Measurements from ENCODE around the gene CHAF1B. TPM values are rescaled to one million over a fixed set of nuclear protein-coding genes. Genes with fewer than 3 reads are reported as not detected.

The CHAF1B gene
- total RNA-seq, 1 experiment from 2014 or later, result 18.7 TPM

- CTCF ChIA-PET, result no interaction called here
- BruUV-seq (replicated peaks), result no TSS peak
- no peaks in the 10 kb centered on the region for H3K9me3 Mint-ChIP-seq (ENCODE audit: unreplicated experiment)
Measured at GRCh38 chr21:36437745-36438128, 52.5 kb downstream of the CHAF1B start.

GRCh38 chr21:36441715-36442114 is 56.5 kb downstream of the CHAF1B start:
- H3K36me3 Mint-ChIP-seq (ENCODE audit: insufficient read depth, unreplicated experiment), result no peaks in the 10 kb centered on the region
- no peak overlapping the region for H3K4me3 Mint-ChIP-seq (ENCODE audit: unreplicated experiment)
- Histone ChIP-seq H3K4me3 (ENCODE audit: low read depth, low read length) (no peak overlapping the region), H3K27me3 (replicated peaks; ENCODE audit: control insufficient read depth, insufficient read depth, low read length) (no peaks in the 10 kb centered on the region), H3K36me3 (ENCODE audit: control insufficient read depth, insufficient read depth, low read length) (no peaks in the 10 kb centered on the region), H3K4me1 (no peaks in the 10 kb centered on the region), H3K9me3 (no peaks in the 10 kb centered on the region)
- ChIA-PET CTCF (no interaction called here), POLR2A (no interaction called here)
- no peak for DNase-seq
- H3K27ac Mint-ChIP-seq (ENCODE audit: unreplicated experiment), result no peak overlapping the region
- no peaks in the 10 kb centered on the region for H3K4me1 Mint-ChIP-seq (ENCODE audit: low read depth, unreplicated experiment)
- TF ChIP-seq CTCF (IDR thresholded peaks at IDR 0.05; ENCODE audit: insufficient read depth in 1 of 2, low read depth in 1 of 2, low read length in 1 of 2, severe bottlenecking in 1 of 2, unreplicated experiment in 1 of 2), result no peak
- H3K27me3 Mint-ChIP-seq (ENCODE audit: insufficient read depth, unreplicated experiment), result no peaks in the 10 kb centered on the region
- no peaks in the 10 kb centered on the region for H3K9me3 Mint-ChIP-seq (ENCODE audit: unreplicated experiment)
- BruUV-seq (replicated peaks), result no TSS peak
- intact Hi-C loops (cut with micrococcal nuclease; ENCODE audit: unreplicated experiment), result no loop called here

More at GRCh38 chr21:36437745-36438128, 52.5 kb downstream of the CHAF1B start:
- intact Hi-C loops (cut with micrococcal nuclease; ENCODE audit: unreplicated experiment), result no loop called here
- H3K27me3 ChIP-seq (replicated peaks; ENCODE audit: control insufficient read depth, insufficient read depth, low read length), result no peaks in the 10 kb centered on the region
- no peak overlapping the region for H3K4me3 ChIP-seq (ENCODE audit: low read depth, low read length)
- Mint-ChIP-seq H3K27ac (ENCODE audit: unreplicated experiment) (no peak overlapping the region), H3K36me3 (ENCODE audit: insufficient read depth, unreplicated experiment) (no peaks in the 10 kb centered on the region), H3K4me1 (ENCODE audit: low read depth, unreplicated experiment) (no peaks in the 10 kb centered on the region), H3K4me3 (ENCODE audit: unreplicated experiment) (no peak overlapping the region), H3K27me3 (ENCODE audit: insufficient read depth, unreplicated experiment) (no peaks in the 10 kb centered on the region)
- DNase-seq, result no peak
- no peak for TF ChIP-seq CTCF (IDR thresholded peaks at IDR 0.05; ENCODE audit: insufficient read depth in 1 of 2, low read depth in 1 of 2, low read length in 1 of 2, severe bottlenecking in 1 of 2, unreplicated experiment in 1 of 2)
- POLR2A ChIA-PET, result no interaction called here
- H3K36me3 ChIP-seq (ENCODE audit: control insufficient read depth, insufficient read depth, low read length), result no peaks in the 10 kb centered on the region
- H3K9me3 ChIP-seq, result no peaks in the 10 kb centered on the region
- H3K4me1 ChIP-seq, result no peaks in the 10 kb centered on the region

GRCh38 chr21:36446301-36446700 is 61.1 kb downstream of the CHAF1B start:
- H3K27me3 ChIP-seq (replicated peaks; ENCODE audit: control insufficient read depth, insufficient read depth, low read length), result no peaks in the 10 kb centered on the region
- ChIA-PET POLR2A (no interaction called here), CTCF (no interaction called here)
- no peaks in the 10 kb centered on the region for H3K36me3 Mint-ChIP-seq (ENCODE audit: insufficient read depth, unreplicated experiment)
- no peaks in the 10 kb centered on the region for H3K36me3 ChIP-seq (ENCODE audit: control insufficient read depth, insufficient read depth, low read length)
- H3K4me1 ChIP-seq, result no peaks in the 10 kb centered on the region
- no TSS peak for BruUV-seq (replicated peaks)
- intact Hi-C loops (cut with micrococcal nuclease; ENCODE audit: unreplicated experiment), result no loop called here
- H3K4me1 Mint-ChIP-seq (ENCODE audit: low read depth, unreplicated experiment), result no peaks in the 10 kb centered on the region
- no peak for DNase-seq
- no peaks in the 10 kb centered on the region for H3K27me3 Mint-ChIP-seq (ENCODE audit: insufficient read depth, unreplicated experiment)
- H3K4me3 Mint-ChIP-seq (ENCODE audit: unreplicated experiment), result no peak overlapping the region
- no peaks in the 10 kb centered on the region for H3K9me3 ChIP-seq
- no peak for TF ChIP-seq CTCF (IDR thresholded peaks at IDR 0.05; ENCODE audit: insufficient read depth in 1 of 2, low read depth in 1 of 2, low read length in 1 of 2, severe bottlenecking in 1 of 2, unreplicated experiment in 1 of 2)
- no peak overlapping the region for H3K27ac Mint-ChIP-seq (ENCODE audit: unreplicated experiment)
- no peak overlapping the region for H3K4me3 ChIP-seq (ENCODE audit: low read depth, low read length)
- no peaks in the 10 kb centered on the region for H3K9me3 Mint-ChIP-seq (ENCODE audit: unreplicated experiment)
